Measurements from ENCODE around the gene MCEMP1. TPM values are rescaled to one million over a fixed set of nuclear protein-coding genes. Genes with fewer than 3 reads are reported as not detected.

Gene MCEMP1
- total and polyA plus RNA-seq, 2 experiments from 2014 or later: not detected

DNA sequence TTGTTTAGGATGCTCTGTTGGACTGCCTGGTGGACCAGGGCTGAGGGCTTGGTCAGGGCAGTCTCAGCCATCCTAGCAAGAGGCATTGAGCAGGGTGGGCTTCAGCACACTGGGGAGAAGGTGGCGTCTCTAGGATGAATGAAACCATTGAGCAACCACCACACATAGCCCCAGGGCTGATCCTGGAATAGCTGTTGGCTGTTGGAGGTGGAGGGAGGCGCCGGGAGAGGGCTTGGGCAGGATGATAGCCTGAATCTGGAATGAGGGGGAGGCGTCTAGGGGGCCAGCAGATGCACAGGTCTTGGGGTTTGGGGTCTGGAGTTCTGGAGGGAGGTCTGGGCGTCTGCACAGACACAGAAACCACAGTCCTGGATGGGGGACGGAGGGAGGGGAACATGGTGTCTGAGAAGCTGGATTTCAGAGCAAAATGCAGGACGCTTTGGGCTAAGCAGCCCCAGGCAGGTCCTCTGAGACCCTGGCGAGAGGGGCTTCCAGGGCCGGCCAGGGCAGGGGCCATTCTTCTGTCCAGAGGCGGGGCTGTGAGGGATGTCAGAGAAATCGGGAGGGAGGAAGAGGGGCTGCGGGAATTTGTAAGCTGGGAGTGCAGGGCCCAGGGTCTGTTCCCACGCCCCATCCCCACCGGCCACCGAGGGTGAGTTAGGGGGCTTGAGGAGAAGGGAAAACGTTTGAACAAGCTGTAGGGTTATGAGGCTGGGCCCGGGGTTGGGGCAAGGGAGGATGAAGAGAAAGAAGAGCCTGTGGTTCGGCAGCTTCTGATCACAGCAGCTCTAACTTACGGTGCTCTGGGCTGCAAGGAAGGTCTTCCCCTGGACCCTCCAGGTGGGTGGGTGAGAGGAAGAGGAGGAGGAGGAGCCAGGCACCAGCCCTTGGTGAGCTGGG lies 8.9 kb downstream of the MCEMP1 start (continued):
- TF ChIP-seq, protein P1, sequence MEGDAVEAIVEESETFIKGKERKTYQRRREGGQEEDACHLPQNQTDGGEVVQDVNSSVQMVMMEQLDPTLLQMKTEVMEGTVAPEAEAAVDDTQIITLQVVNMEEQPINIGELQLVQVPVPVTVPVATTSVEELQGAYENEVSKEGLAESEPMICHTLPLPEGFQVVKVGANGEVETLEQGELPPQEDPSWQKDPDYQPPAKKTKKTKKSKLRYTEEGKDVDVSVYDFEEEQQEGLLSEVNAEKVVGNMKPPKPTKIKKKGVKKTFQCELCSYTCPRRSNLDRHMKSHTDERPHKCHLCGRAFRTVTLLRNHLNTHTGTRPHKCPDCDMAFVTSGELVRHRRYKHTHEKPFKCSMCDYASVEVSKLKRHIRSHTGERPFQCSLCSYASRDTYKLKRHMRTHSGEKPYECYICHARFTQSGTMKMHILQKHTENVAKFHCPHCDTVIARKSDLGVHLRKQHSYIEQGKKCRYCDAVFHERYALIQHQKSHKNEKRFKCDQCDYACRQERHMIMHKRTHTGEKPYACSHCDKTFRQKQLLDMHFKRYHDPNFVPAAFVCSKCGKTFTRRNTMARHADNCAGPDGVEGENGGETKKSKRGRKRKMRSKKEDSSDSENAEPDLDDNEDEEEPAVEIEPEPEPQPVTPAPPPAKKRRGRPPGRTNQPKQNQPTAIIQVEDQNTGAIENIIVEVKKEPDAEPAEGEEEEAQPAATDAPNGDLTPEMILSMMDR (conservative IDR thresholded peaks at IDR 0.05; ENCODE audit: low read depth in 2 of 2): no peak
- TF ChIP-seq, protein P2, sequence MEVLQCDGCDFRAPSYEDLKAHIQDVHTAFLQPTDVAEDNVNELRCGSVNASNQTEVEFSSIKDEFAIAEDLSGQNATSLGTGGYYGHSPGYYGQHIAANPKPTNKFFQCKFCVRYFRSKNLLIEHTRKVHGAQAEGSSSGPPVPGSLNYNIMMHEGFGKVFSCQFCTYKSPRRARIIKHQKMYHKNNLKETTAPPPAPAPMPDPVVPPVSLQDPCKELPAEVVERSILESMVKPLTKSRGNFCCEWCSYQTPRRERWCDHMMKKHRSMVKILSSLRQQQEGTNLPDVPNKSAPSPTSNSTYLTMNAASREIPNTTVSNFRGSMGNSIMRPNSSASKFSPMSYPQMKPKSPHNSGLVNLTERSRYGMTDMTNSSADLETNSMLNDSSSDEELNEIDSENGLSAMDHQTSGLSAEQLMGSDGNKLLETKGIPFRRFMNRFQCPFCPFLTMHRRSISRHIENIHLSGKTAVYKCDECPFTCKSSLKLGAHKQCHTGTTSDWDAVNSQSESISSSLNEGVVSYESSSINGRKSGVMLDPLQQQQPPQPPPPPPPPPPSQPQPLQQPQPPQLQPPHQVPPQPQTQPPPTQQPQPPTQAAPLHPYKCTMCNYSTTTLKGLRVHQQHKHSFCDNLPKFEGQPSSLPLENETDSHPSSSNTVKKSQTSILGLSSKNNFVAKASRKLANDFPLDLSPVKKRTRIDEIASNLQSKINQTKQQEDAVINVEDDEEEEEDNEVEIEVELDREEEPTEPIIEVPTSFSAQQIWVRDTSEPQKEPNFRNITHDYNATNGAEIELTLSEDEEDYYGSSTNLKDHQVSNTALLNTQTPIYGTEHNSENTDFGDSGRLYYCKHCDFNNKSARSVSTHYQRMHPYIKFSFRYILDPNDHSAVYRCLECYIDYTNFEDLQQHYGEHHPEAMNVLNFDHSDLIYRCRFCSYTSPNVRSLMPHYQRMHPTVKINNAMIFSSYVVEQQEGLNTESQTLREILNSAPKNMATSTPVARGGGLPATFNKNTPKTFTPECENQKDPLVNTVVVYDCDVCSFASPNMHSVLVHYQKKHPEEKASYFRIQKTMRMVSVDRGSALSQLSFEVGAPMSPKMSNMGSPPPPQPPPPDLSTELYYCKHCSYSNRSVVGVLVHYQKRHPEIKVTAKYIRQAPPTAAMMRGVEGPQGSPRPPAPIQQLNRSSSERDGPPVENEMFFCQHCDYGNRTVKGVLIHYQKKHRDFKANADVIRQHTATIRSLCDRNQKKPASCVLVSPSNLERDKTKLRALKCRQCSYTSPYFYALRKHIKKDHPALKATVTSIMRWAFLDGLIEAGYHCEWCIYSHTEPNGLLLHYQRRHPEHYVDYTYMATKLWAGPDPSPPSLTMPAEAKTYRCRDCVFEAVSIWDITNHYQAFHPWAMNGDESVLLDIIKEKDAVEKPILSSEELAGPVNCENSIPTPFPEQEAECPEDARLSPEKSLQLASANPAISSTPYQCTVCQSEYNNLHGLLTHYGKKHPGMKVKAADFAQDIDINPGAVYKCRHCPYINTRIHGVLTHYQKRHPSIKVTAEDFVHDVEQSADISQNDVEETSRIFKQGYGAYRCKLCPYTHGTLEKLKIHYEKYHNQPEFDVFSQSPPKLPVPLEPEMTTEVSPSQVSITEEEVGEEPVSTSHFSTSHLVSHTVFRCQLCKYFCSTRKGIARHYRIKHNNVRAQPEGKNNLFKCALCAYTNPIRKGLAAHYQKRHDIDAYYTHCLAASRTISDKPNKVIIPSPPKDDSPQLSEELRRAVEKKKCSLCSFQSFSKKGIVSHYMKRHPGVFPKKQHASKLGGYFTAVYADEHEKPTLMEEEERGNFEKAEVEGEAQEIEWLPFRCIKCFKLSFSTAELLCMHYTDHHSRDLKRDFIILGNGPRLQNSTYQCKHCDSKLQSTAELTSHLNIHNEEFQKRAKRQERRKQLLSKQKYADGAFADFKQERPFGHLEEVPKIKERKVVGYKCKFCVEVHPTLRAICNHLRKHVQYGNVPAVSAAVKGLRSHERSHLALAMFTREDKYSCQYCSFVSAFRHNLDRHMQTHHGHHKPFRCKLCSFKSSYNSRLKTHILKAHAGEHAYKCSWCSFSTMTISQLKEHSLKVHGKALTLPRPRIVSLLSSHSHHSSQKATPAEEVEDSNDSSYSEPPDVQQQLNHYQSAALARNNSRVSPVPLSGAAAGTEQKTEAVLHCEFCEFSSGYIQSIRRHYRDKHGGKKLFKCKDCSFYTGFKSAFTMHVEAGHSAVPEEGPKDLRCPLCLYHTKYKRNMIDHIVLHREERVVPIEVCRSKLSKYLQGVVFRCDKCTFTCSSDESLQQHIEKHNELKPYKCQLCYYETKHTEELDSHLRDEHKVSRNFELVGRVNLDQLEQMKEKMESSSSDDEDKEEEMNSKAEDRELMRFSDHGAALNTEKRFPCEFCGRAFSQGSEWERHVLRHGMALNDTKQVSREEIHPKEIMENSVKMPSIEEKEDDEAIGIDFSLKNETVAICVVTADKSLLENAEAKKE (CRISPR knock-in tag; IDR thresholded peaks at IDR 0.05): no peak
- TF ChIP-seq EZH2 (IDR thresholded peaks at IDR 0.05; ENCODE audit: low read depth, unreplicated experiment) (no peak), NANOG (IDR thresholded peaks at IDR 0.05; ENCODE audit: borderline replicate concordance) (no peak), CREB1 (CRISPR knock-in tag; IDR thresholded peaks at IDR 0.05; ENCODE audit: low read depth) (no peak)
- TF ChIP-seq, protein P3, sequence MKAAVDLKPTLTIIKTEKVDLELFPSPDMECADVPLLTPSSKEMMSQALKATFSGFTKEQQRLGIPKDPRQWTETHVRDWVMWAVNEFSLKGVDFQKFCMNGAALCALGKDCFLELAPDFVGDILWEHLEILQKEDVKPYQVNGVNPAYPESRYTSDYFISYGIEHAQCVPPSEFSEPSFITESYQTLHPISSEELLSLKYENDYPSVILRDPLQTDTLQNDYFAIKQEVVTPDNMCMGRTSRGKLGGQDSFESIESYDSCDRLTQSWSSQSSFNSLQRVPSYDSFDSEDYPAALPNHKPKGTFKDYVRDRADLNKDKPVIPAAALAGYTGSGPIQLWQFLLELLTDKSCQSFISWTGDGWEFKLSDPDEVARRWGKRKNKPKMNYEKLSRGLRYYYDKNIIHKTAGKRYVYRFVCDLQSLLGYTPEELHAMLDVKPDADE (IDR thresholded peaks at IDR 0.05): no peak

Data from GM23338 (cell line).